K562 (cell line): ENCODE data around the gene SLAMF6. TPM values are rescaled to one million over a fixed set of nuclear protein-coding genes. Genes with fewer than 3 reads are reported as not detected.

Experiments
- ATAC-seq: fragments of 200-7000 bp; cut with Tn5 transposase; 3 replicates; pipeline ENCODE4 v1.9.1; 2020; ENCODE audit warnings: moderate library complexity
- BruUV-seq: library from RNA; stranded (reverse); fragments of 400-500 nt; replicated peaks from 2 replicates; lab custom pipeline; 2021; lab: Mats Ljungman, UMichigan
- CTCF ChIA-PET: fragments of 300-600 bp; formaldehyde crosslinking; extraction: SDS; loops from one replicate; lab custom pipeline; 2021; ENCODE audit warnings: low intra/inter-chr PET ratio; lab: Yijun Ruan, JAX
- POLR2A ChIA-PET: fragments of 300-600, 350-650 bp; sonication (Branson Sonifier 250); formaldehyde crosslinking; extraction: SDS; loops from one replicate; lab custom pipeline; 2021; ENCODE audit warnings: antibody characterized with exemption, inconsistent platforms; lab: Yijun Ruan, JAX
- DNase-seq, 4 experiments: peaks; one replicate each; pipeline versions ENCODE4 v3.0.0 to v3.0.0-alpha.2; 2011 to 2018; ENCODE audit warnings: low spot score in 3 of 4, mixed read lengths in 3 of 4; ENCODE audit errors: extremely low read depth in 1 of 4
- FAIRE-seq: peaks from 2 replicates; lab custom pipeline; 2011; peaks lifted over from hg19 to GRCh38; lab: Jason Lieb, UNC
- H2AFZ ChIP-seq: 2 replicates; pipeline ENCODE4 v1.6.0; 2011; ENCODE audit warnings: low read depth, low read length, control low read depth, inconsistent platforms
- H3K27ac ChIP-seq: fragments of 200-600 bp; 3 replicates; pipeline ENCODE4 v1.8.0; 2011; ENCODE audit warnings: low read depth, mild to moderate bottlenecking, control low read depth, inconsistent platforms, low read length, moderate library complexity, mixed read lengths; ENCODE audit errors: extremely low read depth
- H3K27me3 ChIP-seq, 2 experiments: fragments of 300-600 bp in 1 of 2; 2 replicates in 1 of 2; 3 replicates in 1 of 2; pipeline versions ENCODE4 v1.6.0 to v1.8.0; 2011; ENCODE audit warnings: inconsistent platforms in 2 of 2, low read length in 2 of 2, mild to moderate bottlenecking in 1 of 2, mixed read lengths in 1 of 2, moderate library complexity in 1 of 2; ENCODE audit not compliant: control insufficient read depth in 2 of 2, insufficient read depth in 2 of 2
- H3K36me3 ChIP-seq: fragments of 300-600 bp; 3 replicates; pipeline ENCODE4 v1.8.0; 2011; ENCODE audit warnings: mild to moderate bottlenecking, low read length, inconsistent platforms; ENCODE audit not compliant: control insufficient read depth, insufficient read depth
- H3K4me1 ChIP-seq, 2 experiments: fragments of 200-600 bp in 1 of 2; replicated peaks in 1 of 2; 2 replicates in 1 of 2; 3 replicates in 1 of 2; pipeline versions ENCODE4 v1.5.1 to v1.8.0; 2011; ENCODE audit warnings: inconsistent platforms in 2 of 2, low read length in 2 of 2, mild to moderate bottlenecking in 1 of 2, mixed read lengths in 1 of 2, moderate library complexity in 1 of 2; ENCODE audit not compliant: control insufficient read depth in 2 of 2, insufficient read depth in 2 of 2
- H3K4me2 ChIP-seq: 2 replicates; pipeline ENCODE4 v1.6.1; 2011; ENCODE audit warnings: low read length, control low read depth, inconsistent platforms, mixed read lengths; ENCODE audit not compliant: insufficient read depth
- H3K4me3 ChIP-seq: fragments of 200-600 bp; sonication (generic), shearing (Covaris generic); 2 replicates; pipeline ENCODE4 v1.5.1; 2016; ENCODE audit warnings: control low read depth, inconsistent platforms
- H3K79me2 ChIP-seq: fragments of 200-600 bp; 3 replicates; pipeline ENCODE4 v1.8.0; 2011; ENCODE audit warnings: low read length, inconsistent platforms; ENCODE audit not compliant: control insufficient read depth, insufficient read depth
- H3K9ac ChIP-seq, 2 experiments: 2 replicates each; pipeline versions ENCODE4 v1.6.0 to v1.6.1; 2011; ENCODE audit warnings: low read depth in 2 of 2, low read length in 2 of 2, control low read depth in 1 of 2, inconsistent platforms in 1 of 2, mild to moderate bottlenecking in 1 of 2, mixed read lengths in 1 of 2; ENCODE audit not compliant: insufficient read depth in 1 of 2
- H3K9me1 ChIP-seq: one replicate; pipeline ENCODE4 v1.6.0; 2011; ENCODE audit warnings: inconsistent platforms, mild to moderate bottlenecking, low read length, moderate library complexity; ENCODE audit not compliant: control insufficient read depth, insufficient read depth
- H3K9me3 ChIP-seq: replicated peaks from 2 replicates; pipeline ENCODE4 v1.5.1; 2011; ENCODE audit warnings: low read depth, low read length, inconsistent platforms; ENCODE audit not compliant: control insufficient read depth, insufficient read depth
- H4K20me1 ChIP-seq: replicated peaks from 2 replicates; pipeline ENCODE4 v1.6.1; 2011; ENCODE audit warnings: low read length, inconsistent platforms, mixed read lengths; ENCODE audit not compliant: control insufficient read depth, insufficient read depth
- FOXP1 ChIP-seq: sonication (generic); formaldehyde crosslinking; IDR thresholded peaks from 2 replicates; pipeline ENCODE4 v1.8.0; 2022; ENCODE audit warnings: mild to moderate bottlenecking, missing genetic modification reagents
- LARP7 ChIP-seq: fragments of 450-650 bp; IDR thresholded peaks from 2 replicates; pipeline ENCODE4 v1.6.1; 2016
- NR2C2 ChIP-seq, 2 experiments: fragments of 200-800 bp in 1 of 2; sonication (Bioruptor generic) in 1 of 2; sonication (generic) in 1 of 2; formaldehyde crosslinking in 1 of 2; IDR thresholded peaks; 2 replicates each; pipeline versions ENCODE4 v1.6.1 to v1.8.0; 2016 to 2022; ENCODE audit warnings: mild to moderate bottlenecking in 1 of 2, missing compliant biosample characterization in 1 of 2, missing genetic modification characterization in 1 of 2, missing genetic modification reagents in 1 of 2
- SMARCA5 ChIP-seq: fragments of 450-650 bp; IDR thresholded peaks from 2 replicates; pipeline ENCODE4 v1.6.1; 2016
- SMARCE1 ChIP-seq: fragments of 450-650 bp; IDR thresholded peaks from 2 replicates; pipeline ENCODE4 v1.7.1; 2016; ENCODE audit warnings: mild to moderate bottlenecking
- THRB ChIP-seq: fragments of 450-650 bp; formaldehyde crosslinking; conservative IDR thresholded peaks from 2 replicates; pipeline ENCODE4 v1.4.0; 2022; ENCODE audit warnings: mild to moderate bottlenecking, missing genetic modification characterization
- ZNF197 ChIP-seq: fragments of 200-800 bp; sonication (Bioruptor generic); IDR thresholded peaks from 2 replicates; pipeline ENCODE4 v1.6.1; 2016; ENCODE audit warnings: low read depth, missing genetic modification characterization, missing compliant biosample characterization
- ZNF764 ChIP-seq: fragments of 250-450 bp; sonication (Bioruptor Pico); IDR thresholded peaks from 2 replicates; pipeline ENCODE4 v1.4.0; 2020; ENCODE audit warnings: low read depth, mild to moderate bottlenecking, moderate library complexity
- ZNF778 ChIP-seq: fragments of 450-650 bp; formaldehyde crosslinking; IDR thresholded peaks from 2 replicates; pipeline ENCODE4 v1.4.0; 2020; ENCODE audit warnings: mild to moderate bottlenecking, moderate library complexity
- WGBS: fragments of 100-300 bp; shearing (Covaris generic); methylation state at CpG from one replicate; pipeline ENCODE4 v1.1.6; 2016; ENCODE audit warnings: low coverage, mixed read lengths; ENCODE audit not compliant: insufficient coverage; ENCODE audit errors: missing lambda C conversion rate; 5-methylcytosine and 5-hydroxymethylcytosine counted together
- in situ Hi-C: fragments of 300-500 bp; cut with MboI; formaldehyde crosslinking; loops from 4 replicates; pipeline ENCODE4 v1.15.0; 2018; ENCODE audit warnings: inconsistent platforms, mixed read lengths
- intact Hi-C: fragments of 100-400 bp; cut with micrococcal nuclease; formaldehyde crosslinking; loops from 2 replicates; pipeline ENCODE4 v1.14.2; 2022
- polyA plus RNA-seq, 8 experiments: library from polyadenylated mRNA; depleted of rRNA in 4 of 8; stranded (reverse) in 5 of 8; unstranded in 3 of 8; fragments of >200 nt; fragmentation: Nextera tagmentation in 2 of 8; fragmentation: Illumina TruSeq in 1 of 8; extraction: Ambion mirVana in 2 of 8; extraction: Trizol in 1 of 8; gene quantifications; 2 replicates each; pipeline versions ENCODE4 v1.2.1 to v1.2.3, GENCODE V29; 2011 to 2014; ENCODE audit warnings: inconsistent platforms in 1 of 8, missing spikeins in 1 of 8
- total RNA-seq, 7 experiments: library from RNA; depleted of rRNA in 6 of 7; stranded (reverse); fragments of >200 nt in 6 of 7; fragmentation: Illumina TruSeq in 2 of 7; extraction: Trizol in 2 of 7; gene quantifications; 2 replicates each; pipeline versions ENCODE4 v1.2.1 to v1.2.3, GENCODE V29; 2011 to 2021; ENCODE audit warnings: low replicate concordance in 1 of 7
- TF ChIP-seq, protein P1 (sequence below): fragments of 200-800 bp; sonication (Bioruptor generic); IDR thresholded peaks from 2 replicates; pipeline ENCODE4 v1.6.1; 2017; ENCODE audit warnings: missing genetic modification characterization, missing compliant biosample characterization
- TF ChIP-seq, protein P2 (sequence below): fragments of 450-650 bp; formaldehyde crosslinking; IDR thresholded peaks from 2 replicates; pipeline ENCODE4 v1.4.0; 2020; ENCODE audit warnings: mild to moderate bottlenecking, moderate library complexity

The SLAMF6 gene
- total and polyA plus RNA-seq, 9 of the 15 experiments (the other 6 are each of a cell fraction or from before 2014, with no cell fraction given): 0.56 to 4.8 (median 1.1) TPM

GRCh38 chr1:160466961-160467360, 56.1 kb downstream of the SLAMF6 start:
- no peak overlapping the region for H3K4me2 ChIP-seq
- FAIRE-seq: no peak
- no peaks in the 10 kb centered on the region for H3K9me1 ChIP-seq
- H3K27ac ChIP-seq: no peak overlapping the region
- no peak overlapping the region for H3K4me3 ChIP-seq
- no peaks in the 10 kb centered on the region for H4K20me1 ChIP-seq
- WGBS: 86% methylated on average over 2 of the region's 2 CpGs
- in situ Hi-C loops: no loop called here
- TF ChIP-seq ZNF197 (CRISPR knock-in tag): no peak
- TF ChIP-seq, protein P1, sequence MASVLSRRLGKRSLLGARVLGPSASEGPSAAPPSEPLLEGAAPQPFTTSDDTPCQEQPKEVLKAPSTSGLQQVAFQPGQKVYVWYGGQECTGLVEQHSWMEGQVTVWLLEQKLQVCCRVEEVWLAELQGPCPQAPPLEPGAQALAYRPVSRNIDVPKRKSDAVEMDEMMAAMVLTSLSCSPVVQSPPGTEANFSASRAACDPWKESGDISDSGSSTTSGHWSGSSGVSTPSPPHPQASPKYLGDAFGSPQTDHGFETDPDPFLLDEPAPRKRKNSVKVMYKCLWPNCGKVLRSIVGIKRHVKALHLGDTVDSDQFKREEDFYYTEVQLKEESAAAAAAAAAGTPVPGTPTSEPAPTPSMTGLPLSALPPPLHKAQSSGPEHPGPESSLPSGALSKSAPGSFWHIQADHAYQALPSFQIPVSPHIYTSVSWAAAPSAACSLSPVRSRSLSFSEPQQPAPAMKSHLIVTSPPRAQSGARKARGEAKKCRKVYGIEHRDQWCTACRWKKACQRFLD: no peak
- TF ChIP-seq, protein P2, sequence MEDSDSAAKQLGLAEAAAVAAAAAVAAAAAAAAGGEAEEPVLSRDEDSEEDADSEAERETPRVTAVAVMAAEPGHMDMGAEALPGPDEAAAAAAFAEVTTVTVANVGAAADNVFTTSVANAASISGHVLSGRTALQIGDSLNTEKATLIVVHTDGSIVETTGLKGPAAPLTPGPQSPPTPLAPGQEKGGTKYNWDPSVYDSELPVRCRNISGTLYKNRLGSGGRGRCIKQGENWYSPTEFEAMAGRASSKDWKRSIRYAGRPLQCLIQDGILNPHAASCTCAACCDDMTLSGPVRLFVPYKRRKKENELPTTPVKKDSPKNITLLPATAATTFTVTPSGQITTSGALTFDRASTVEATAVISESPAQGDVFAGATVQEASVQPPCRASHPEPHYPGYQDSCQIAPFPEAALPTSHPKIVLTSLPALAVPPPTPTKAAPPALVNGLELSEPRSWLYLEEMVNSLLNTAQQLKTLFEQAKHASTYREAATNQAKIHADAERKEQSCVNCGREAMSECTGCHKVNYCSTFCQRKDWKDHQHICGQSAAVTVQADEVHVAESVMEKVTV (CRISPR knock-in tag): no peak
- no peak for TF ChIP-seq SMARCE1
- TF ChIP-seq ZNF778: no peak
- no peak for TF ChIP-seq NR2C2 (CRISPR knock-in tag; IDR thresholded peaks at IDR 0.05)
- TF ChIP-seq NR2C2 (tag; IDR thresholded peaks at IDR 0.05): no peak
- no peak for TF ChIP-seq SMARCA5
- no peak for TF ChIP-seq LARP7
- TF ChIP-seq FOXP1 (CRISPR knock-in tag): no peak
- no peak for TF ChIP-seq ZNF764 (CRISPR knock-in tag)
- no peak for TF ChIP-seq THRB (CRISPR knock-in tag)
- TF ChIP-seq, all 486 proteins: peak for 0
- Histone ChIP-seq H3K36me3 (no peaks in the 10 kb centered on the region), H3K4me1 (no peaks in the 10 kb centered on the region), H3K9ac (no peak overlapping the region), H3K9me3 (no peaks in the 10 kb centered on the region), H2AFZ (no peak overlapping the region), H3K27me3 (no peaks in the 10 kb centered on the region), H3K79me2 (no peaks in the 10 kb centered on the region)
- intact Hi-C loops: no loop called here
- ATAC-seq (no peak), DNase-seq (no peak)
- no TSS peak for BruUV-seq
- POLR2A ChIA-PET: interaction anchor here (0.7 kb wide), 1 partner anchor 676 kb away, joined by 3 read pairs; no protein-coding TSS in a partner anchor
- CTCF ChIA-PET: no interaction called here
